Activated CD8-positive, alpha-beta memory T cell treated with anti-CD3 and anti-CD28 coated beads for 36 hours (primary cell): ENCODE measurements around the gene GPR25. TPM values are rescaled to one million over a fixed set of nuclear protein-coding genes. Genes with fewer than 3 reads are reported as not detected.

Source experiments
- CTCF ChIA-PET: fragments of 350-600 bp; sonication (Branson Sonifier 250); formaldehyde crosslinking; loops from one replicate; lab custom pipeline; 2021; ENCODE audit warnings: antibody characterized with exemption; lab: Charles Lee
- POLR2A ChIA-PET: fragments of 350-600 bp; sonication (Branson Sonifier 250); formaldehyde crosslinking; loops from one replicate; lab custom pipeline; 2021; ENCODE audit warnings: antibody characterized with exemption; lab: Charles Lee
- total RNA-seq, 2 experiments: library from RNA; stranded (reverse); gene quantifications; one replicate each; pipeline ENCODE4 v1.2.3, GENCODE V29; 2021

GPR25 gene
- total RNA-seq, 2 experiments from 2014 or later: not detected

- ChIA-PET POLR2A (no interaction called here), CTCF (no interaction called here)
Observed at GRCh38 chr1:200921571-200922110, 48.9 kb downstream of the GPR25 start.

- POLR2A ChIA-PET: no interaction called here
- CTCF ChIA-PET: no interaction called here
Observed at GRCh38 chr1:200922406-200922805, 49.6 kb downstream of the GPR25 start.

- POLR2A ChIA-PET: no interaction called here
- CTCF ChIA-PET: no interaction called here
Observed at GRCh38 chr1:200923601-200924000, 50.8 kb downstream of the GPR25 start.

Other genes starting within 250 kb of the GPR25 start
- 10 to 100 TPM; 22.3 to 23.5 TPM for gene DDX59, start 203.1 kb upstream of the GPR25 start, total RNA-seq
- gene CAMSAP2, start 134.1 kb upstream of the GPR25 start, total RNA-seq: 1 to 10 TPM; 2.7 to 3.3 TPM
- under 1 TPM in 1 of 2 experiments, not detected in 1; 0.06 TPM for gene INAVA, start 21.9 kb downstream of the GPR25 start, total RNA-seq
- gene KIF21B, start 150.7 kb downstream of the GPR25 start, total RNA-seq: 10 to 100 TPM; 47.2 to 49.6 TPM
- not detected for gene CACNA1S, start 239.4 kb downstream of the GPR25 start, total RNA-seq